C4-2B (cell line): ENCODE data around the gene PASD1.

ENCODE experiments used
- CTCF ChIP-seq: fragments of 450-650 bp; conservative IDR thresholded peaks from 2 replicates; pipeline ENCODE4 v1.5.1; 2017; ENCODE audit warnings: mild to moderate bottlenecking
- ZFX ChIP-seq: fragments of 450-650 bp; IDR thresholded peaks from 2 replicates; pipeline ENCODE4 v1.6.1; 2017

GRCh38 chrX:151631822-151632221 lies 68.3 kb downstream of the PASD1 start:
- no peak for TF ChIP-seq CTCF
- no peak for TF ChIP-seq ZFX
